NT2/D1 (cell line): ENCODE results near the gene ZBTB46.

Experiments used
- YY1 ChIP-seq: IDR thresholded peaks from 2 replicates; pipeline ENCODE4 v1.6.1; 2011; ENCODE audit not compliant: insufficient read length, insufficient read depth
- ZNF274 ChIP-seq: IDR thresholded peaks from 2 replicates; pipeline ENCODE4 v1.6.1; 2011; ENCODE audit warnings: mild to moderate bottlenecking, low read depth, low read length

DNA sequence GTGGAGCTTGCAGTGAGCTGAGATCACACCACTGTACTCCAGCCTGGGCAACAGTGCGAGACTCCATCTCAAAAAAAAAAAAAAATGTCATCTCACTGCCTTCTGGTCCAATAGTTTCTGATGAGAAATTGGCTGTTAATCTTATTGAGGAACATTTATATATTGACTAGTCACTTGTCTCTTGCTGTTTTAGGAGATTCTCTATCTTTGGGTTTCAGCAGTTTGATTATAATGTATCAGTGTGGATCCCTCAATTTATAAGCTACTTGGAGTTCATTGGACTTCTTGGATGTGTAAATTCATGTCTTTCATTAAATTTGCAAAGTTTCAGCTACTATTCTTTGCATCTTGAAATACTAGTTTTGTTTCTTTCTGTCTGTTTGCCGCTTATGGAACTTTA, 112.1 kb downstream of the ZBTB46 start:
- TF ChIP-seq ZNF274 (no peak), YY1 (no peak)
